Astrocyte (in vitro differentiated cells and primary cell): ENCODE measurements around the gene GPR137B. TPM values are rescaled to one million over a fixed set of nuclear protein-coding genes. Genes with fewer than 3 reads are reported as not detected.

Experiments used
- DNase-seq: peaks from one replicate; pipeline ENCODE4 v3.0.0-alpha.2; 2010; ENCODE audit warnings: low read depth
- FAIRE-seq: peaks from 2 replicates; lab custom pipeline; 2011; peaks lifted over from hg19 to GRCh38; lab: Jason Lieb, UNC
- H2AFZ ChIP-seq: 2 replicates; pipeline ENCODE4 v1.6.0; 2012; ENCODE audit warnings: low read depth, low read length, inconsistent platforms
- H3K27ac ChIP-seq: 2 replicates; pipeline ENCODE4 v1.5.1; 2011; ENCODE audit warnings: low read depth, low read length, inconsistent platforms
- H3K27me3 ChIP-seq: 2 replicates; pipeline ENCODE4 v1.6.0; 2011; ENCODE audit warnings: low read length, inconsistent platforms; ENCODE audit not compliant: insufficient read depth
- H3K36me3 ChIP-seq: 2 replicates; pipeline ENCODE4 v1.5.1; 2011; ENCODE audit warnings: low read length, inconsistent platforms; ENCODE audit not compliant: insufficient read depth
- H3K4me1 ChIP-seq: 2 replicates; pipeline ENCODE4 v1.5.1; 2011; ENCODE audit warnings: low read length, inconsistent platforms; ENCODE audit not compliant: insufficient read depth
- H3K4me2 ChIP-seq: 2 replicates; pipeline ENCODE4 v1.6.0; 2012; ENCODE audit warnings: low read length, inconsistent platforms
- H3K4me3 ChIP-seq: 2 replicates; pipeline ENCODE4 v1.5.1; 2011; ENCODE audit warnings: low read depth, mild to moderate bottlenecking, low read length, inconsistent platforms; ENCODE audit not compliant: insufficient read depth
- H3K79me2 ChIP-seq: 2 replicates; pipeline ENCODE4 v1.6.0; 2012; ENCODE audit warnings: mild to moderate bottlenecking, low read length, inconsistent platforms; ENCODE audit not compliant: insufficient read depth
- H3K9ac ChIP-seq: 2 replicates; pipeline ENCODE4 v1.6.0; 2012; ENCODE audit warnings: mild to moderate bottlenecking, low read length, inconsistent platforms
- H3K9me3 ChIP-seq: 2 replicates; pipeline ENCODE4 v1.5.1; 2012; ENCODE audit warnings: low read depth, mild to moderate bottlenecking, low read length, inconsistent platforms; ENCODE audit not compliant: insufficient read depth
- H4K20me1 ChIP-seq: 2 replicates; pipeline ENCODE4 v1.6.0; 2012; ENCODE audit warnings: low read length, inconsistent platforms; ENCODE audit not compliant: insufficient read depth
- H3K27ac Mint-ChIP-seq: one replicate; pipeline ENCODE4 v1.8.0; 2021; ENCODE audit warnings: mild to moderate bottlenecking, mixed read lengths; ENCODE audit not compliant: unreplicated experiment
- H3K27me3 Mint-ChIP-seq: one replicate; pipeline ENCODE4 v1.8.0; 2021; ENCODE audit warnings: low read depth, mixed read lengths; ENCODE audit not compliant: unreplicated experiment
- H3K36me3 Mint-ChIP-seq: one replicate; pipeline ENCODE4 v1.8.0; 2021; ENCODE audit warnings: low read depth, mixed read lengths; ENCODE audit not compliant: unreplicated experiment
- H3K4me1 Mint-ChIP-seq: one replicate; pipeline ENCODE4 v1.8.0; 2021; ENCODE audit warnings: low read depth, mixed read lengths; ENCODE audit not compliant: unreplicated experiment
- H3K4me3 Mint-ChIP-seq: one replicate; pipeline ENCODE4 v1.8.0; 2021; ENCODE audit warnings: mild to moderate bottlenecking, moderate library complexity, mixed read lengths; ENCODE audit not compliant: unreplicated experiment
- H3K9me3 Mint-ChIP-seq: one replicate; pipeline ENCODE4 v1.8.0; 2021; ENCODE audit warnings: mild to moderate bottlenecking, mixed read lengths; ENCODE audit not compliant: unreplicated experiment
- CTCF ChIP-seq: IDR thresholded peaks from 2 replicates; pipeline ENCODE4 v1.5.1; 2011; ENCODE audit warnings: low read depth, mild to moderate bottlenecking, inconsistent platforms, low read length, moderate library complexity; ENCODE audit not compliant: insufficient read depth
- EZH2 ChIP-seq: IDR thresholded peaks from 2 replicates; pipeline ENCODE4 v1.6.1; 2012; ENCODE audit warnings: mild to moderate bottlenecking, low read length, inconsistent platforms; ENCODE audit not compliant: insufficient read depth
- total RNA-seq: library from RNA; stranded (reverse); gene quantifications from 2 replicates; pipeline ENCODE4 v1.2.1, GENCODE V29; 2021

Gene GPR137B
- total RNA-seq, 1 donor from 2014 or later: 12.9 TPM

- H3K4me3 Mint-ChIP-seq: no peak overlapping the region
- H3K4me1 ChIP-seq: no peaks in the 10 kb centered on the region
- H3K4me2 ChIP-seq: no peak overlapping the region
- DNase-seq (no peak), FAIRE-seq (no peak)
- no peak overlapping the region for H3K4me3 ChIP-seq
- no peak overlapping the region for H2AFZ ChIP-seq
- H3K27me3 Mint-ChIP-seq: no peaks in the 10 kb centered on the region
- H3K4me1 Mint-ChIP-seq: no peaks in the 10 kb centered on the region
- H4K20me1 ChIP-seq: no peaks in the 10 kb centered on the region
- H3K27ac ChIP-seq: no peak overlapping the region
- no peak overlapping the region for H3K9ac ChIP-seq
- no peak for TF ChIP-seq EZH2
- TF ChIP-seq CTCF: no peak
- no peak overlapping the region for H3K27ac Mint-ChIP-seq
- H3K79me2 ChIP-seq: no peaks in the 10 kb centered on the region
- no peaks in the 10 kb centered on the region for H3K27me3 ChIP-seq
- no peaks in the 10 kb centered on the region for H3K36me3 Mint-ChIP-seq
- no peaks in the 10 kb centered on the region for H3K9me3 ChIP-seq
- H3K36me3 ChIP-seq: no peaks in the 10 kb centered on the region
- H3K9me3 Mint-ChIP-seq: no peaks in the 10 kb centered on the region
These were observed 100.2 kb downstream of the GPR137B start for GRCh38 chr1:236242568-236242967.

GRCh38 chr1:236247286-236247685 lies 104.9 kb downstream of the GPR137B start:
- Mint-ChIP-seq H3K27me3 (no peaks in the 10 kb centered on the region), H3K9me3 (no peaks in the 10 kb centered on the region), H3K4me3 (no peak overlapping the region), H3K4me1 (no peaks in the 10 kb centered on the region), H3K27ac (no peak overlapping the region), H3K36me3 (no peaks in the 10 kb centered on the region)
- Histone ChIP-seq H3K4me1 (no peaks in the 10 kb centered on the region), H2AFZ (no peak overlapping the region), H4K20me1 (no peaks in the 10 kb centered on the region), H3K27me3 (no peaks in the 10 kb centered on the region), H3K4me2 (no peak overlapping the region), H3K9me3 (no peaks in the 10 kb centered on the region), H3K36me3 (no peaks in the 10 kb centered on the region), H3K9ac (no peak overlapping the region), H3K27ac (no peak overlapping the region), H3K79me2 (no peaks in the 10 kb centered on the region), H3K4me3 (no peak overlapping the region)
- TF ChIP-seq EZH2: no peak
- TF ChIP-seq CTCF: no peak
- DNase-seq: no peak
- FAIRE-seq: no peak

- TF ChIP-seq EZH2 (no peak), CTCF (no peak)
- FAIRE-seq: no peak
- Mint-ChIP-seq H3K27me3 (no peaks in the 10 kb centered on the region), H3K36me3 (peaks cover 5% of the 10 kb centered on the region), H3K4me3 (no peak overlapping the region), H3K27ac (no peak overlapping the region), H3K4me1 (no peaks in the 10 kb centered on the region), H3K9me3 (no peaks in the 10 kb centered on the region)
- Histone ChIP-seq H3K4me3 (no peak overlapping the region), H2AFZ (no peak overlapping the region), H3K79me2 (no peaks in the 10 kb centered on the region), H3K27ac (no peak overlapping the region), H3K9ac (no peak overlapping the region), H3K36me3 (no peaks in the 10 kb centered on the region), H3K4me1 (no peaks in the 10 kb centered on the region), H3K27me3 (no peaks in the 10 kb centered on the region), H3K9me3 (no peaks in the 10 kb centered on the region), H4K20me1 (no peaks in the 10 kb centered on the region), H3K4me2 (no peak overlapping the region)
- no peak for DNase-seq
These were observed 109.2 kb downstream of the GPR137B start for GRCh38 chr1:236251587-236251986.
